LHCN-M2 (cell line): ENCODE measurements around the gene SSR3. TPM values are rescaled to one million over a fixed set of nuclear protein-coding genes. Genes with fewer than 3 reads are reported as not detected.
"Not testable (repeated sequence)": the region's sequence is repeated elsewhere in the genome, so short reads cannot be mapped to it uniquely, and the experiment has no call there.

Source experiments
- DNase-seq: peaks from one replicate; pipeline ENCODE4 v3.0.0-alpha.2; 2012; ENCODE audit warnings: low read depth
- total RNA-seq: library from RNA; depleted of rRNA; stranded (reverse); fragments of >200 nt; gene quantifications from 2 replicates; pipeline ENCODE4 v1.2.3, GENCODE V29; 2014

Gene SSR3
- total RNA-seq, 1 experiment from 2014 or later = 491 TPM

DNA sequence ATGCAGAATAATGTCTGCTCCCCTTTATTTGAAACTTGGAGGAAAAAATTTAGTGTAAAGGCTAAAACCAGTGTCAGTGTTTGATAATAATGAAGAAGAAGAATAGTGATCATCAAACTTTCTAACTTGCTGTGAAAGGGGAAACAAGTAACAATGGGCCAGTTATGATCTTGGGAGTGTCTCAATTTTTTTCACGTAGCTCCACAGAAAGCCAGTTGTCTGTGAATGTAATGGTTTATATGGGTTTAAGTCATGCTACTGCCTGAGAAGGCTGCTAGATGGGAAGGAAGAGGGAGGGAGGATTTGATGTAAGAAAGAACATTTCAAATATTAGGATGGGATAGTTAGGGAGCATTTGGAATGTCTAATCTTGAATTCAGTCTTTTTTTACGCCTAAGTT, 21.1 kb upstream of the SSR3 start:
- no peak for DNase-seq

- DNase-seq = no peak
These were observed 20.7 kb upstream of the SSR3 start for GRCh38 chr3:156575641-156576040.

- DNase-seq = not testable (repeated sequence)
These were observed 15.0 kb upstream of the SSR3 start for GRCh38 chr3:156569881-156570280.

- DNase-seq = not testable (repeated sequence)
These were observed 14.1 kb upstream of the SSR3 start for GRCh38 chr3:156569016-156569415.

DNA sequence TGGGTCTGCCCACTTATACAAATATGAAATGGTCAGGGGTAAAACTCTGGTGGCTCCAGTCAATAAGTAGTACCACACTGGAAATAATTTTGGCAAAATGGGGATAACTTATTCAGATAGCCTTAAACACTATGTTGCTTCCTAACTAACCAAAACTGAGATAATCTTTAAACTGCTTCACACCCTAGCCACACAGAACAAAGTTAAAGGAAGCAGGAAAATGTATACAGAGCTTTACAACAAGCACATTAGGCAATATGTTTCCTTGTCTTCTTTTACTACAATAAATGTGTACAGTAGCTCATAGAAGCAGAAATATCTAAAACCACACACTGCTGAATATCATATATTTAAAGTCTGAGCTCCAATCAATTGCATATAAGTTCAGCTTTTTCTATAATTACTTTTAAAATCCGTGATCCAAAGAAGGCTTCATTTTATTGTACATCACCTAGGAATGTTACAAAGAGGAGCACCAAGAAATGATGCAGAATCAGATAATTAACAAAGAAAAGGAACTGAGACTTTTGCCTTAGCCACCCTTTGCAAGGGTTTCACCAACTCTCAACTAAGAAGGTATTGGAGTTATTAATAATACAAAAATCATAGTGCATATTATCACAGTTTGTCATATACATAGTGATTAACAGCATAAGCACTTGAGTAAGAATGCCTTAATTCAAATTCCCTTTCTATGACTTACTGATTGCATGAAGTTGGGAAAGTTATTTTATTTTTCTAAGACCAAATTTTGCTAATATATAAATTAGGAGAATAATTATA, 9.2 kb upstream of the SSR3 start:
- no peak for DNase-seq

DNA sequence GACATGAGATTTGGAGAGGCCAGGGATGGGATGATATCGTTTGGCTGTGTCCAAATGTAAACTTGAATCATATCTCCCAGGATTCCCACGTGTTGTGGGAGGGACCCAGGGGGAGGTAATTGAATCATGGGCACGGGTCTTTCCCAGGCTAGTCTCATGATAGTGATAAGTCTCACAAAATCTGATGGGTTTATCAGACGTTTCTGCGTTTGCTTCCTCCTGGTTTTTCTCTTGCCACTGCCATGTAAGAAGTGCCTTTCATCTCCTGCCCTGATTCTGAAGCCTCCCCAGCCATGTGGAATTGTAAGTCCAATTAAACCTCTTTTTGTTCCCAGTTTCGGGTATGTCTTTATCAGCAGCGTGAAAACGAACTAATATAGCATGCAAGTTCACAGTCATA, 7.6 kb upstream of the SSR3 start:
- DNase-seq = not testable (repeated sequence)

GRCh38 chr3:156561533-156561932, 6.6 kb upstream of the SSR3 start:
- no peak for DNase-seq

GRCh38 chr3:156559321-156559720, 4.4 kb upstream of the SSR3 start:
- DNase-seq = no peak

DNA sequence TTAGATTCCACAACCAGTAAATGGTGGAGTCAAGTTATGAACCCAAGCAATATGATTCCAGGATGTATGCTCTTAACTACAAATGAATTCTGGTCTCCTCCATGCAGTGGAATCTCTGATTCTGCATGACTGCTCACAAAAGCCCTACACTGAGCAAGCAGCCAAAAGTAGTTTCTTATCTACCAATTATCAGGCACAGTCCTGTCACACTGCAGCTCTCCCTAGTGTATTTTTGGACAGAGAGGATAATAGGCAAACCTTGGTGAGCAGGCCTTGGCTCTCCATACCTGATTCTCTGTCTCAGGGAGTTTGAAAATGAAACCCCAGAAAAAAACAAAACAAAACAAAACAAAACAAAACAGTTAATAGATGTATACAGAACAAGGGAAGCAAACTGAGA, 3.5 kb upstream of the SSR3 start:
- no peak for DNase-seq

DNA sequence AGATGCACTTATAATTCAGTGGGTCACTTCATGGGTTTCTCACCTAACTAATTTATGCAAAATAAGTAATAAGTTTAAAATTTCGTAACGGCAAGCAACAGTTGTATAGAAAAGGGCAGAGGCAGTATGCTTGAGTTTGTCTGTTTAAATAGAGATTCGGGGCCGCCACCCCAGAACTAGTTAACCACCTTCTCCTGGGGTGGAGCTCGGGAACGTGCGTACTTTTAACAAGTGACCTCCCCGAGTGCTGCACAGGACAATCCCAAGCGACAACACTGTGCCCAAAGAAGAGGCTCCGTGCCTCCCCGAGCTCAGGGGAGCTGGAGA, 439 bp downstream of the SSR3 start:
- DNase-seq = no peak

- DNase-seq = peak; percentile 69
These were observed 1.1 kb downstream of the SSR3 start for GRCh38 chr3:156553705-156554356.

DNA sequence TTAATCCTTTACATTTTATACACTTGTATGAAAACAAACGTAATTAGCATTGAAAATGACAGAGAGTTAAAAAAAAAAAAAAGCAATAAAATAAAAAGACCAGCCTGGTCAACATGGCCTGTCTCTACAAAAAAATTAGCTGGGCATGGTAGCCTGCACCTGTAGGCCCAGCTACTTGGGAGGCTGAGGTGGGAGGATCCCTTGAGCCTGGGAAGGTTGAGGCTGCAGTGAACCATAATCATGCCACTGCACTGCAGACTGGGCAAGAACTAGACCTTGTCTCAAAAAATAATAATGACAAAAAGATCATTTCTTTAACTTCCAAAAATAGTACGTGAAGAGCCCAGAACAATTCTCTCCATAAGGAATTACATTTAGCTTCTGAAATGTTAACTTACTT, 1.9 kb downstream of the SSR3 start:
- no peak for DNase-seq

DNA sequence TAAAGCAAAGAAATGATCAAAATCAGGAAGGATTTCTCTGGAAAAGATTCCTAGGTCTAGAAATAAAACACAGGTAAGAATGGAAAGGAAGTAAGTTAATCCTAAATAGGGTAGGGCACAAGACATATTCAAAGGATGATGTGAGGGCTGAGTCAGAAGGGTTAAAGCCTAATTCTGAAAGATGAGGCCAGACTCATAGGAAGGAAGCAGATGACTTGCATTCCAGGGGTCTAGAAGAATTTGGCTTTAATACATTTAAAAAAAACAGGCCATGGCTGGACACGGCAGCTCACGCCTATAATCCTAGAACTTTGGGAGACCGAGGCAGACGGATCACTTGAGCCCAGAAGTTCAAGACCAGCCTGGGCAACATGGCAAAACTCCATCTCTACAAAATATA, 3.2 kb downstream of the SSR3 start:
- DNase-seq = peak; percentile 92

GRCh38 chr3:156551261-156551660, 3.7 kb downstream of the SSR3 start:
- DNase-seq = peak; percentile 81

DNA sequence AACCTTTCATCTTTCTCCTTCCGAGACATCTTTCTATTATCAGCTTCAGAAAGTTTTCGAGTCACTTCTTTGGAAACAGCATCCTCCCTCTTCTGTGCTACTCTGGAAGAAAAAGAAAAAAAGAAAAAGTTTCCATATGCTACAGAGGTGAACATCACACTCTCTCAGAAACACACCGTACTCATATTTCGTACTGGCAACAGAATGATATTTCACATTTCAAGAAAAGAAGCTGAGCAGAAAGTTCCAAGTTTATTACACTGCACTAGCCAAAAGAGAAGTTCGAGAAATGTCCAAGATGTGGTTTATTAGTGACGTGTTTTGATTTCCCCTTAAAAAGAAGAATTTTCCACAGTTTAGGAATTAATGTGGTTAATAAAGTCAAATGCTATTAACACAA, 6.0 kb downstream of the SSR3 start:
- DNase-seq = no peak

DNA sequence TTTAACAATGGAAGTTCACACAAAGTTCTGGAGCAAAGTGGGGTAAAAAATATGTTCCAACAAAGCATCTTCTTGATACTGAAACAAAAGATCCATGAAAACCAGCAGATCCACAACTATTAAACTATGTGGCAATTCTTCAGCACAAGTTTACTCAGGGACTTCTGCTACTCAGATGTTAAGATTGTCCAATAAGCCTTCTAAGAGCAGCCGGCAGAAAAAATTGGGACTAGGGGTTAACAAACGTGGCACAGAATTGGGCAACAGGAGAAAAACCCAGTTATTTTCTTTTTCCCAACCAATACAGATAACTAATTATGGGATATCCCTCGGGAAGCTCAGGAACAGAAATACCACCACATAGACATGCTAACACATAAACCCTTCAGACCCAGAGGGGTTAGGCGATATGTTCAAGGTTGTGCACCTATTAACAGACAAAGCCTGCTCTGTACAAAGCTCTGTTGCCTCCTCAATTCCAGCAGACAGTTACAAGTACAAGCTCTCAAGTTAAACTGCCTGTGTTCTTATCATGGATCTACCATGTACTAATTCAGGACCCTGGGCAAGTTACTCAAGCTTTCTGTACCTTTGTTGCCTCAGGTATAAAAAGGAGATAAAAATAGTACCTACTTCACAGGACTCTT, 6.8 kb downstream of the SSR3 start:
- DNase-seq = no peak

DNA sequence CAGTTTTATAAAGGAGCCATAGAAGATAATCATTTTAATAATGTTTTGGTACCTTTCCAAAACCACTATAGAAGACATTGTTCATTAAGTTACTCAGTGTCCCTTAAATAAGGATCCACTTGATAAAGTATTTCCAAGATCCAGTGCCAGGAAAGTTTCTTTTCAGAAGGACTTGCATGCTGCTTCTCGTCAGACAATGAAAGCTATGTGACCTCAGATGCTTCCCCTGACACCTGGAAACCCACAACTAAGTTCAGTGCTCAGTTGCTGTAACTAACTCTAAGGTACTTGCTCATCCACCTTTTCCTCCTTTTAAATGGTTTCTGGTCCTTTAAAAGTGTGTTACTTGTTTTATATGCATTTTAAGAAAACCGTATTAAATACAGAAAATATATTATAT, 7.3 kb downstream of the SSR3 start:
- no peak for DNase-seq

DNA sequence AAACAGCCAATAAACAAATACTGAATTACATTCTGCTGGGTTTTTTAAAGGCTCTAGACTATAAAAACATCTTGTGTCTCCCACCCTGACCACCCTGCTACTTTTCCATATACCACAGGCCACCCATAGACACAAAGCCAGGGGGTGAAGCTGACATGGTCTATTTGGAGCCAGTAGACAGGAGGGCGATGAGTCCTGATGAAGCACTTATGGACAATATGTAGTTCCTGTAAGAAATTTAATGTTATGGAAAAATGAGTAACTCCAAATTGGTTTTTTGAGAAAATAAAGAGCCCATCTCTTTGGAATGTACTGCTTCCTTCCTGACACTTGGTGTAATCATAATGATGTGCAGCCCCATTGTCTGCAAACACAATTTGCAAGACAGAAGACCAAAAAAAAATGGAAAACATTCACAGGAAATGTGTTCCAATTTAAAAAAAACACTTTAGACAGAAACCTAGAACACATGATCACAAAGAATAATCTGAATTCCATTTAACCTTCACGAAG, 11.8 kb downstream of the SSR3 start:
- DNase-seq = no peak

DNA sequence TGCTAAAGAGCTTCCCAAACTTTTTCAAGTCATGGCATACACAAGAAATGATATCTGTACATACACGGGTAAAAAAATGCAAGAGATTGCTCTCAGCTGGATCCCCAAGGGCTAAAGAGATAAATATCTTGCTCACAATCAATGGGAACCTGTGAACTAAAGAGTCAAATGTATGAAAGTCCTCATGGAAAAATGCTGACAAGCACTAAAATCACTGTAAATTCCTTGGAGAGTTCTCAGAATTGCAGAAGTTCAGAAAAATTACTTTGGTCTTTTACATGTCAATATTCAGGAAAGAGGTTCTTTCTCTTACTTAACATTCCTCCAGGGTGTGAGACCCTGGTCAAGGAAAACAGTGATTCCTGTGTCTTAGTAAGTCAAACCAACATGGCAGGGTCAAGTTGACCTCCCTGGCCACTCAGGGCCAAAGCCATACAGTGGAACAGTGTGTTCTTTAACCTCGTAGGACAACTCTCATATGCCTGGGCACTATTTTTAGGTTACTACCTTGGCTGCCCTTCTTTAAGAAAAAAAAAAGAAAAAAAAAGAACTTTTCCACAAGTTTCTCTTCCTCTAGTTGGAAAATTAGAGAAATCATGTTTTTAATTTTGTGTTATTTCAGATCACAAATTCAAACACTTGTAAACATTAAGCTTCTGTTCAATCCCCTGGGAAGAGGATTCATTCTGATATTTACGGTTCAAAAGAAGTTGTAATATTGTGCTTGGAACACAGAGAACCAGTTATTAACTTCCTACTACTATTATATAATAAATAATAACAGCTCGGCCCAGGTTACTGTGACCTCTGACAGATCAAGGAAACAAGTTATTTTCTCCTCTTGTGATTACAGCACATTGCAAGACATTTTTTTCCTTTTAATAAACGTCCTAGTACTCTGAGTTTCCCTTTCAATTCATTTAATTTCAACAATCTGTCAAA, 12.5 kb downstream of the SSR3 start:
- DNase-seq = no peak

DNA sequence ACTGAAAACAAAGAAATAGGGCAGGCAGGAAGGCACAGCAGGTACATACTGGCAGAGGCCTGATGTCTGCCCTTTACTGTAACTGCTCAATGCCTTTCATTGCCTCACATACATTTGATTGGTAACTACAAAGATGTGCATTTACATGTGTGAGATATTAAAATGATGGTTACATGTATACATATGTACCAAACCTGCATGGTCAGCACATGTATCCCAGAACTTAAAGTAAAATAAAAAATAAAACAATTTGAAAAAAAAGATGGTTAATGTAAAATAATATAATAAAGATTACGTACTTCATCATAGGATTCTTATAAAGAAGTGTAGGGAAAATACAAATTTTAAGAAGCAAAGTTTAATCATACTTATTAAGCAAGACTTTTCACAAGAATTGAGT, 15.1 kb downstream of the SSR3 start:
- no peak for DNase-seq

DNA sequence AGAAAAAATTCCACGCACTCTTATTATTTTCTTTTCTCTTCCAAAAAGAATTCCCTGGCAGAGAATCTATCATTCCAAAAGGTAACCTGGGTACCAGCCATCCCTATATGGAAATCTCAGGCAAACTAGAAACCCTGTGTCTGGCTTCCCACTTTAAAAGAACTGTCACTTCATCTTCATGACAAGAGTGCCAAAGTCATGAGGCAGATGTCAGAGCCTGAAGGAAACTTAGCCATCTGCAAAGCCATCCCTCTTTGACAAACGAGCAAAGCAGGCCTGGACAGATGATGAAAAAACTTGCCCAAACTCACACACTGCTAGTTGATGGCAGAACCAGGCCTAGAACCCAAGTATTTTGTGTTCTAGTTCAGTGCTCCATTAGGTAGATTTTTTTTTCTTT, 15.9 kb downstream of the SSR3 start:
- no peak for DNase-seq
